Choroid plexus epithelial cell (primary cell): ENCODE data around the gene ENAH.
"Not testable (repeated sequence)": the region's sequence is repeated elsewhere in the genome, so short reads cannot be mapped to it uniquely, and the experiment has no call there.

Experiments used
- DNase-seq: peaks from one replicate; pipeline ENCODE4 v3.0.0-alpha.2; 2010; ENCODE audit warnings: low read depth
- H3K4me3 ChIP-seq: 2 replicates; pipeline ENCODE4 v1.5.1; 2011; ENCODE audit warnings: low read depth, mild to moderate bottlenecking, control low read depth, low read length, moderate library complexity
- CTCF ChIP-seq: conservative IDR thresholded peaks from 2 replicates; pipeline ENCODE4 v1.5.1; 2011; ENCODE audit warnings: low read depth, mild to moderate bottlenecking, control low read depth, inconsistent platforms, low read length, moderate library complexity

The ENAH gene

DNA sequence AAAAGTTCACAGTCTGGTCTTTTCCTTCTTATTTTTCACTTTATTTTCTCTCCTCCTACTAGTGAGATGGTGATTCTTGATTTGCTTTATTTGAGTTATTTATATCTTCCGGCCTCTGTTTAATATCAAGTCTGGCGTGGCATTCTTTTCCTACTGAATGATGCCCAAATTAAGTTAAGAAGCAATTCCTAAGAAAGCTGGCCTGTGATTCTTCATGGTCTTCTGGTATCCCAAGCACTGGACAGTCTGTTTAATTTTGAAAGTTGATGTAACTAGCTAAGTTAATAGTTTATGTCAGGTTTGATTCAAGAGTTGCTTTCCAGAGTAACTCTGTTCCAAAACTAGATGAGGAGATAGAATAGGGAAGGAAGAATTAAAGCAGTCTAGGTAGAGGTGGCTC, 9.2 kb upstream of the ENAH start:
- DNase-seq, result no peak
- no peak for TF ChIP-seq CTCF
- no peak overlapping the region for H3K4me3 ChIP-seq

DNA sequence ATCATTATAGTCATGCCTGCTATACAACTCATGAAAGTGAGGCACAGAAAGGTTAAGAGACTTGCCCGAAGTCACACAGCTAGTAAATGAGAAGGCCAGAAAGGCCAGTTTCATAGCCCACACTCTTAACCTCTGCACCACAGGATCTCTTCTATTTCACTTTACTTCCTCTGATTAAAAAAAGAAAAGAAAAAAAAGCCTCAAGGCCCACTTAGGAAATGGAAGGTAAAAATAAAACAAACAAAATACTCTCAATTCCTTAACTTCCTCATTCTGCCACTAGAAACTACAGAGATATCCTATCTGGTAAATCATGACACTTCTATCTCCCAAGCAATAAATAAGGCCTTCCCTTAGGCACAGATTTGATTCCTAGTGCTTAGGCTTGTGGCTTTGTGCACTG, 7.6 kb upstream of the ENAH start:
- H3K4me3 ChIP-seq, result no peak overlapping the region
- TF ChIP-seq CTCF, result no peak
- no peak for DNase-seq

- peak; percentile 36 for DNase-seq
- no peak for TF ChIP-seq CTCF
- no peak overlapping the region for H3K4me3 ChIP-seq
Observed at GRCh38 chr1:225658041-225658440, 5.1 kb upstream of the ENAH start.

DNA sequence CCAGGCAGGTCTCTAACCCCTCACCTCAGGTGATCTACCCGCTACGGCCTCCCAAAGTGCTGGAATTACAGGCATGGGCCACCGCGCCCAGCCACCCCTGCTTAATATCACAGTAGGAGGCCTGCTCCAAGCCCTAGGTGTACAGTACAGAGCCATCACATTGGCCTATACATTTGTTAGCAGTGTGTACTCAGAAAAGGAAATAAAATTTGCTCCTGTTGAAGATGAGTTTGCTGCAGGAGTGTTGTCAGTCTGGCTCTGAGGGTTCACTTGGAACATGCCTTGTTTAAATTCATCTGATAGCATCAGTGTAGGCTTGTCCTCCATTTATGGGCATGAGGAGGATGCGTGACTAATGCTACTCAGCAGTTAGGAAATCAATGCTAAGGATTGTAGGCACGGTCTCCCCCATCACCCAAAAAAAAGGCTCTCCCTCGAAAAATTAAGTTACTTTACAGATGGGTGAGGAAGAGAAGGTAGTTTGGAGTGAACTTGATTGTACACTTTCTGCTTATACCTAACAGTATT, 4.6 kb upstream of the ENAH start:
- peak; percentile 81 for DNase-seq
- no peak for TF ChIP-seq CTCF
- H3K4me3 ChIP-seq, result no peak overlapping the region

DNA sequence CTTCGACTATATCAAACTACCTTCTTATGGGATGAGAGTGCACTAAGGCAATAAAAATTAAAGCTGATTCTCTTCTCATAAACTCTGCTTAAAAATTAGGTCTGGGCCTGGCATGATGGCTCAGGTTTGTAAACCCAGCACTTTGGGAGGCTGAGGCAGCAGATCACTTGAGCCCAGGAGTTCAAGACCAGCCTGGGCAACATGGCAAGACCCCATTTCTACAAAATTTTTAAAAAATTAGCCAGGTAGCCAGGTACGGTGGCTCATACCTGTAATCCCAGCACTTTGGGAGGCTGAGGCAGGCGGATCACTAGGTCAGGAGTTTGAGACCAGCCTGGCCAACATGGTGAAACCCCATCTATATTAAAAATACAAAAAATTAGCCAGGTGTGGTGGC, 3.3 kb upstream of the ENAH start:
- H3K4me3 ChIP-seq, DNase-seq: not testable (repeated sequence)

- no peak overlapping the region for H3K4me3 ChIP-seq
- DNase-seq, result peak; percentile 98
- no peak for TF ChIP-seq CTCF
Observed at GRCh38 chr1:225655509-225656258, 2.8 kb upstream of the ENAH start.

- no peak for DNase-seq
- TF ChIP-seq CTCF, result no peak
- H3K4me3 ChIP-seq, result no peak overlapping the region
Observed at GRCh38 chr1:225654688-225655508, 2.0 kb upstream of the ENAH start.
